ENCODE results near the gene SLC25A47.
"Not testable (repeated sequence)": the region's sequence is repeated elsewhere in the genome, so short reads cannot be mapped to it uniquely, and the experiment has no call there.

The SLC25A47 gene, protein sequence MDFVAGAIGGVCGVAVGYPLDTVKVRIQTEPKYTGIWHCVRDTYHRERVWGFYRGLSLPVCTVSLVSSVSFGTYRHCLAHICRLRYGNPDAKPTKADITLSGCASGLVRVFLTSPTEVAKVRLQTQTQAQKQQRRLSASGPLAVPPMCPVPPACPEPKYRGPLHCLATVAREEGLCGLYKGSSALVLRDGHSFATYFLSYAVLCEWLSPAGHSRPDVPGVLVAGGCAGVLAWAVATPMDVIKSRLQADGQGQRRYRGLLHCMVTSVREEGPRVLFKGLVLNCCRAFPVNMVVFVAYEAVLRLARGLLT

DNA sequence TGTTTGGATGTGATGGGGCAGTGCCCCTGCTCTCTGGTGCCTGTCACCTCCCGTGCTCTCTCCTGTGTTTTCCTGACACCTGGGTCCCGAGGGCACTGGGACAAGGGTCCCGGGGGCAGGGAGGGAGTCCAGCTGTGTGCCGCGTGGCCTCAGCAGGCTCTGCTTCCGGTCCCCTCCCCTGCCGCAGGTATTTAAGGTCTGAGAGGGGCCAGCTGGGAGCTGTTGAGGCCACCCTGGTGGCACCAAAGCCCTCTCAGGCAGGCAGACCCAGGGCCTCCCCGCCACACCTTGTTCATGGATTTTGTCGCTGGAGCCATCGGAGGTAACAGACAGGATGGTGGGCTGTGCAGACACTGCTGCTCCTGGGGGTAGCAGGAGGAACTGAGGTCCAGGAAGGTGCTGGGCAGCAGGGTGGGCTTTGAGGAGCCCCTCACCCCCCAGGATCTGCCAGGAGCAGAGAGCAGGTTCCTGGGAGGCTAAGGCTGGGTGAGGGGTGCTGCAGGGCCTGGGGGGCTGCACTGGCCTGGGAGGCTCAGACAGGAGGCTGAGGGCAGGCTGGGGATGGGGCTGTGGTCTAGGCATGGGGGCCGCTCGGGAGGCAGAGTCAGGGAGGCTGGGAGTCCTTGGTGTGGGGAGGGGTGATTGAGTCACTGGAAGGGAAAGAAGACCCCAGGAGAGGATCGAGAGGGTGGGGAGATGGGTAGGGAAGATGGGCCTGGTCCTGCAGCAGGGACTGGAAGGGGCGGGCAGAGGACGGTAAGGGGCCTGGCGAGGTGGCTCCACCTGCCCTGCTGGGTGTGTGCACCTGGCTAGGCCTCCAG lies at the start of gene SLC25A47:
TSS of gene SLC25A47 (plus strand) at position 219 of the 821 bp plus-strand sequence. CDS start at position 295, 76 bp downstream.
- DNase-seq (ENCODE audit: insufficient read length, low spot score) = no peak
- FAIRE-seq = no peak

DNA sequence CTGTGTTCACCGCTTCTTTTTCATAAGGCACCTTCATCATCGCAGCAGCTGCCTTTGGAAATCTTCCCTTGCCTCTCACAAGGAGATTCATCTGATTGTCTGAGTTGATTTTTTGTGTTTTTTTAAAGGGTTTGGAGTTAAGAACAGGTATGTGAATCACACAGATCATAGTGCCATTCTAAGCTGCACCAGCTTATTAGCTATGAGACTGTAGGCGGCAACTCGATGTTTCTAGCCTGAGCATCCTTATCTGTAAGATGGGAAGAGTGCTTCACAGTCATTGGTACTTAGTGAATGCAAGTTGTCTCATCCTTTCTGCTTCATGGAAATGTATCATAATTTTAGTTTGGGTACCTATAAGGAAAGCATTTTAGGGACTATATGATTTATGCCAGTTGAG lies 48.9 kb upstream of the SLC25A47 start:
- FAIRE-seq = no peak
- DNase-seq (ENCODE audit: insufficient read length, low spot score) = no peak

DNA sequence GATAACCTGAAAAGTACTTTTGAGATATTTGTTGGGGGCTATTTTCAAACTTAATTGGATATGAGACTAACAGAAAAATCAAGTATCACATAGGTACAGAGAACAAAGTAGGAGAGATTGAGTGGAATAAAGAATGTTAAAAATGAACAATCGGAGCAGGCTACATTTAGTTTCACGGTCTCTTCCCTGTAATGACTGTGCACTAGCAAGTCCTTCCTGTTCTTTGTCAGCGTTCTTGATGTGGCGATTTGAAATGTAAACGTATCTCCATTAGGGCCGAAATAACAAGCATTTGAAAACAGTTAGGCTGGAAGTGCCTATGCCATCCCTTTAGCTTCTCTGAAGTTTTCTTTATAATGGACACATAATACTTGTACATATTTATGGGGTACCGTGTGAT lies 47.9 kb upstream of the SLC25A47 start:
- no peak for FAIRE-seq
- DNase-seq (ENCODE audit: insufficient read length, low spot score) = no peak

- FAIRE-seq (no peak), DNase-seq (ENCODE audit: insufficient read length, low spot score) (peak; percentile 71)
Measured at GRCh38 chr14:100278702-100279101, 44.4 kb upstream of the SLC25A47 start.

GRCh38 chr14:100279133-100279532 lies 44.0 kb upstream of the SLC25A47 start:
- FAIRE-seq (no peak), DNase-seq (ENCODE audit: insufficient read length, low spot score) (no peak)

DNA sequence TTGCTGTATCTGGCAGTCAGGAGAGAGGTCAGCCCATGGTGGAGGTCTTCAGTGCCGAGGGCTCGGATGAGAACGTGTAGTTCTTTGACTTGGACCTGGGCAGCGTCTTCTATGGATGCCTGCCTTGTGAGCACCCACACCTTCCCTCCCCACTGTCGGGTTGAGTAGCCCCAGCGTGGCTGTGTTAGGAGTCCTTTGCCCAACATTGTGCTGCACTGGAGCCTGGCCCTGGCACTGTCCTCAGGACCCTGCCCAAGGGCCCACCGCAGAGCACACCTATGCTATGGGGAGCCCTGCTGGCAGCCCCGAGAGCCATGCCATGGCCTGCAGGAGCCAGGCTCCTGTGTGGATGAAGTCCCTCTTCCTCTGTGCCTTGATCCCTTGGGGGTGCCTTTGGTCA lies 43.6 kb upstream of the SLC25A47 start:
- DNase-seq (ENCODE audit: insufficient read length, low spot score) (no peak), FAIRE-seq (no peak)

DNA sequence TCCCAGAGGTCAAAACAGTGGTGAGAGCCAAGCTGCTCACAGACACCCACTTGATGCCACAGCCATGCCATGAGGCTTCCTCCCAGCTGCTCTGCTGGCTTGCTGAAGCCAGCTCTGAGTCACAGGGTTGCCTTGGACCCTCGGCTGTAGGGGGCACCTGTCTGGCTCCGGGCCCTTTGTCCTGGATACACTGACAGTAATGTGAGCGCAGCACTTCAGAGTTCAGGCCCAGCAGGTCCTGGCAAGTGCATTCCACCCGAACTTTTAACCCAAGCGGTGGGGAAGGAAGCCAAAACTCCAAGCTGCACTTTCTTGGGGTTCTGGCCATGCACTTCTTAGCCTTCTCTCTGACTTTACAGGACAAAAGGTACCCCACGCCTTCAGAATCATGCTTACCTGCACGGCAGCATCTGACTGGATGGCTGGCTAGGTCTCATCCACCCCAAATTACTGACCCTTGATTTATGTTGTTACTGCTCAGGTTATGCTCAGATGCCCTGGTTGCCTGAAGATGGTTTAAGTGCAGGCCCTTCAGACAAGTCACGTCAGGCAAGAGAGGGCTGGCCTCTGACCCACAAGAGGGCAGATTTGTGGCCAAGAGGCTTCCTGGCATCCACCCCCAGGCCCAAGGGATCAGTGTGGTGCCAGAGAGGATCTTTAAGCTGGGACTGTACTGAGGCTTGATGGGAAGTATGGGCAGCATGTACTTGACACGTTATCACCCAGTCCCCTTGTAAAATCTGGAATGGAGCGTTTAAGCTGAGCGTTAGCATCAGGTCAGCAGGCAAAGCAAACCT lies 41.7 kb upstream of the SLC25A47 start:
- DNase-seq (ENCODE audit: insufficient read length, low spot score) = no peak
- FAIRE-seq = no peak

DNA sequence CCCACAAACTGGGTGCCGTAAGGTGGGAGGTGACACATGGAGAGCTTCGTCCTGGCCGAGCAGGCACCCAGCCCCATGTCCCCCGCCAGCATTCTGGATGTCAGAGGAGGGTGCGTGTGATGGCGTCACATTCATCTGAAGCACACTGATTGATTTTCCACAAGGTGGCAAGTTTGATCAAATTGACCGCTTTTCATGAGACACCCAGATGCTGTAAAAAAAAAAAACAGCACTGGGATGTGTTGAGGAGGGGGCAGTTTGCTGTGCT lies 41.1 kb upstream of the SLC25A47 start:
- no peak for FAIRE-seq
- DNase-seq (ENCODE audit: insufficient read length, low spot score) = no peak

- FAIRE-seq (no peak), DNase-seq (ENCODE audit: insufficient read length, low spot score) (no peak)
Measured at GRCh38 chr14:100282766-100283419, 40.2 kb upstream of the SLC25A47 start.

DNA sequence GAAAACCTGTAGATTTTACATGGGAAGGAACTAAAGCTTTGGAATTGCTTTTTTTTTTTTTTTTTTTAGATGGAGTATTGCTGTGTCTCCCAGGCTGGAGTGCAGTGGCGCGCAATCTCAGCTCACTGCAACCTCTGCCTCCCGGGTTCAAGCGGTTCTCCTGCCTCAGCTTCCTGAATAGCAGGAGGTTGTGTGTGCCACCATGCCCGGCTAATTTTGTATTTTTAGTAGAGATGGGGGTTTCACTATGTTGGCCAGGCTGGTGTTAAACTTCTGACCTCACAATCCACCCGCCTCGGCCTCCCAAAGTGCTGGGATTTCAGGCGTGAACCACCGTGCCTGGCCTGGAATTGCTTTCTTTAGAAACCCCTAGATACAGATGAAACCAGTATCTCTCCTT lies 39.7 kb upstream of the SLC25A47 start:
- not testable (repeated sequence) for DNase-seq (ENCODE audit: insufficient read length, low spot score); FAIRE-seq

DNA sequence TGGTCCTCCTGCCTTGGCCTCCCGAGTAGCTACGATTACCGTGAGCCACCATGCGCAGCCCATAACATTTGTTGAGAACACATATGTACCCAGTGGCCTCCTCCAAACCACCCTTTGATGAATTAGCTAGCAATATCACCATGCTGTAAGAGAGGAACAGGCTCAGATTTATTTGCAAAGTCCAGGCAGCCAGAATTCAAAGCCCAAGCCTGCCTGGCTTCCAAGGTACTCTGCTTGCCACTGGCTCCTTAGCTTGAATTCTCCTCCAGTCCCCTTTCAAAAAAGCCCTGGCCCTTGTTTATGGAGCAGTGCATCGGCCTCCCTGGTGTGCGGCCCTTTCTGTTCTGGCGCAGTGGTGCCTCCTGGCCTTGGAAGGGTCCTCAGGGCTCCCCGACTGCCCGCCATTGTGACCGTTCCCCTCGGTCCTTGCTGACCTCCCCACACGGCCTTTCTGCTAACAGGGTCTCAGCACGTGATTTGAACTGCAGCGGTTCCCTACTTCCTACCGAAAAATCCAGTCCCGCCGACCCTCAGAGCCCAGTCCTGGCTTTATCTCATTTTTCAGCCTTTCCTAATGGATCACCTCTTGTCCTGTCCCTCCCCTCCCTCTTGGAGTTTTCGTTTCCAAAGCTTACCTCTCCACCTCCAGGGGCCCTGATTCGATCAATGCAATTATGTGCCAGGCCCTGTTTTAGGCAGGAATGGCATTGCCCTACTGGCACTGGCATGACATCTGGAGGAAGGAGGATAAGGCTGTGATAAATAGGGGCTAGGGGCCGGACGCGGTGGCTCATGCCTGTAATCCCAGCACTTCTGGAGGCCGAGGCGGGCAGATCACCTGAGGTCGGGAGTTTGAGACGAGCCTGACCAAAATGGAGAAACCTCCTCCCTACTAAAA lies 38.9 kb upstream of the SLC25A47 start:
- FAIRE-seq = no peak
- DNase-seq (ENCODE audit: insufficient read length, low spot score) = no peak

DNA sequence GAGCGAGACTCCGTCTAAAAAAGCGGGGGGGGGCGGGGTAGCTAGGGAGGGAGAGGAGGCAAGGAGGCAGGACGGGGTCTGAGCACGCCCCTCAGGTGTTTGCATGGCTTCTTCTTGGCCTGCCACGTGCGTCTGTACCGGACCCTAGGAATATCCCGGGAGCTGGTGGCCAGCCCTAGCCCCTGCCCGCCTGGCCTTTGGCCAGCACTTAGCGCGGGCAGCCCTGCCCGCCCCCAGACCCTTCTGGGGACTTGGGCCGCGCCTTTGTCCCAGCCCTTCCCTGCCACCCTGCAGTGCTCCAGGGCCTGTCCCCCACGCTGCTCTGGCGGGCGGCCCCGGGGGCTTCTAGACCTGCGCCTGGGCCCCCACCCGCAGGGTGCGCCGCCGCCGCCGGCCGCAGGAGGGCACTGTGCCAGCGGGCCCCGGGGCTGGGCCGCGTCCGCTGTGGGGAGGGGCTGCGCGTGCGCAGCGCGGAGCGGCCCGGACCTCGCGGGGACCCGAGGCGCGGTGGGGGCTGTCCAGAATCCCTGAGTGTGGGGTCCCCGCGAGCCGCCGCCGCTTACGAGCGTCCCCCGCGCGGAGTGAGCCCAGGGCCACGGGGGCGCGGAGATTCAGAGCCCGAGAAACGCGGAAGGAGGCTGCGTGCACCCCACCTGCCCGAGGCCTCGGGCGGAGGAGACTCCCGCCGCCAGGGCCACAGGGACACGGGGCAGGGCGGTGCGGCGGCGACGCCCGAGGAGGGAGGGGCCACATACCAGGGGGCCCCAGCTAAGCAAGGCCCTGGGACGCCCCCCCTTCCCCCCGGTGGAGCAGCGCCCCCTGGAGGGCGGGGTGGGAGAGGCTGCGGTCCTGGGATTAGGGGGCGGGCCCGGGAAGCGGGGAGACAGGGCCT lies 37.9 kb upstream of the SLC25A47 start:
- DNase-seq (ENCODE audit: insufficient read length, low spot score) (peak; percentile 93), FAIRE-seq (peak; percentile 65)

- FAIRE-seq (no peak), DNase-seq (ENCODE audit: insufficient read length, low spot score) (no peak)
Measured at GRCh38 chr14:100285913-100286400, 37.2 kb upstream of the SLC25A47 start.

DNA sequence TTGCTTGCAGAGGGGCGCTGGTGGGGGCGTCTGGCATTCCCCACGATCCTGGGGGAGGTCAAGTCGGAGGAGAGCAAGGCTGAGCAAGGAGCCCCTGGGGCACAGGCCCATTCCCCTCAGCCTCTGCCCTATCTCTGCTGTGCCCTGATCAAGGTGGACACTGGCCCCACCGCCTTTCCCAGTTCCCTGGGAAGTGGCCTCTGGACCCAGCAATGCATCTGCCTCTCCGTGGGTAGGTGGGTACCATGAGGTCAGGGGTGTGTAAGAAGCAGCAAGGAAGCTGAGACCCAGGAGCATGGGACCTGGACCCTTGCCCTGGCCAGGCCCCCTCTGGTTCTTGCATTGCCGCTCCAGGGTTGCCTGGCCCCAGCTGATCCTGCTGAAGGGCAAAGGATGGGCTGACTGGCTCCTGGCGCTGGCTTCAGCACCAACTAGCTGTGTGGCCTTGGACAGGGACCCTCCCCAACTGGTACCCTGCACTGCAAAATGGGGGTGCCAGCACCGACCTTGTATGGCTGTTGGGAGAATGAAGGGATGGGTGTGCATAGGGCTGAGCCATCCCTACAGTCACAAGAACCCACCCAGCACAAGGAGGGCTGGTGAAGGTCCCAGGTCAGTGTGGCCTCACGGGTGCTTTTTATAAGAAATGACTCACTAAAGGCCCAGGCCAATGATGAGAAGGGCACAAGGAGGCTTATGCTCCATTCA lies 36.5 kb upstream of the SLC25A47 start:
- no peak for DNase-seq (ENCODE audit: insufficient read length, low spot score)
- no peak for FAIRE-seq

- no peak for DNase-seq (ENCODE audit: insufficient read length, low spot score)
- no peak for FAIRE-seq
Measured at GRCh38 chr14:100287202-100287997, 35.7 kb upstream of the SLC25A47 start.

DNA sequence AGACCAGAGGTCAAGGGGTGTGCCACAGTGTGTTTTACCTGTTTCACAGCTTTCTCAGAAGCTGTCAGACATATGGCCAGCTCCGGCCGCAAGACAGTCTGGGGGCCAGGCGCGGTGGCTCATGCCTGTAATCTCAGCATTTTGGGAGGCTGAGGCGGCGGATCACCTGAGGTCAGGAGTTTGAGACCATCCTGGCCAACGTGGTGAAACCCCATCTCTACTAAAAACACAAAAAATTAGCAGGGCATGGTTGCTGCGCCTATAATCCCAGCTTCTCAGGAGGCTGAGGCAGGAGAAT lies 35.2 kb upstream of the SLC25A47 start:
- not testable (repeated sequence) for FAIRE-seq; DNase-seq (ENCODE audit: insufficient read length, low spot score)

- no peak for FAIRE-seq
- no peak for DNase-seq (ENCODE audit: insufficient read length, low spot score)
Measured at GRCh38 chr14:100288382-100289185, 34.6 kb upstream of the SLC25A47 start.

All from HTR-8/SVneo (cell line).